ENCODE measurements around the gene C21orf91.

C21orf91 gene

DNA sequence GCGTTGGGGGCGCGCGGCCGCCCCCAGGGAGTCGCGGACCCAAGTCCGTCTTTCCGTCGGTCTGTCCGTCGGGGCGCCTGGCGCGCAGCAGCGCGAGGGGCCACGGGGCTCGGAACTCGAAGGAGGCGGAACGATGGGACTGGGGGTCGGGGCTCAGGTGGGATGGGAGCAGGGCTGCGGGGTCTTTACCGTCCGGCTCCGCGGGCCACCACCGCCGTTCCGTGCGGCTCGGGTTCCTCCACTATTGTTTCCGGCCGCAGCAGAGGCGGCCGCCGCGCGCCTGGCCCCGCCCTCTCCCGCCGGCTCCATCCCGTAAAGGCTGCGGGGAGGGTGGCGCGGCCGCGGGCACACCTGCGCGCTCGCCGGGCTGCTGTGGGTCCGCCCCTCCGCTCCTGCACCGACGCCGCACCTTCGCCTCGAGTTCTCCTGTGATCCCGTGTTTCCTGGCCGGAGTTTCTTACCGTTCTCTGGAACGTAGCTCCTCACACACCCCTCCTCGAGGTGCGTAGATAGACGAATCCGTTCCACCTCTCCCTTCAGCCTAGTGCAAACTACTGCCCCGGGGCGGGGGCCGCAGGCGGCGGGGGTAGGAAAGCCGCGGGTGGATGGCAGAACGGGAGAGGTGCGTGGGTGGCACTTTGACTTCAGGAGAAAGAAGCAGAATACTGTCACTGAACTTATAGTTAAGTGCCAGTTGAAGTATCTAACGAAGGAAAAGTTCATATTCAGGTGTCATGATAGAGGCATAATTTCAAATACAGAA is at the start of gene C21orf91:
Gene C21orf91 (minus strand): TSS at position 243 of the 763 bp plus-strand sequence. CDS start 1,038 bp downstream, outside the sequence.
- peak; percentile 29 for DNase-seq

DNA sequence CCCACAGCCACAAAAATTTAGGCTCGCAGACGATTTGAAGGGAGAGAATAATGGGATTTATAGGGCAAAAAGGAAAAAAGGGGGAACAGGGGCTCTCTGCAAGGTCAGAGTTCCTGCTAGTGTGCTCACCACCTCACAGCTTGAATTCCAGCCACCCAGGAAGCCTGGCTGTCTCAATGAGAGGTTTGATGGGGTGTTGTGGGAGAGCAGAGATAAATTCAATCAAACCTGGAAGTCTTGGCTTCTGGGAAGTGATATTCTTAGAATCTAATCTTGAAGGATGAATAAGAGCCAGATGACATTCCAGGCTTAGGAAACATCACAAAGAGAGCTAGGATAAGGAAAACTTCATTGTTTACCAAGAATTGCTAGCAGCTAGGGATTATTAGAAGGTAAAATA is 47.4 kb upstream of the C21orf91 start:
- DNase-seq, result no peak

DNA sequence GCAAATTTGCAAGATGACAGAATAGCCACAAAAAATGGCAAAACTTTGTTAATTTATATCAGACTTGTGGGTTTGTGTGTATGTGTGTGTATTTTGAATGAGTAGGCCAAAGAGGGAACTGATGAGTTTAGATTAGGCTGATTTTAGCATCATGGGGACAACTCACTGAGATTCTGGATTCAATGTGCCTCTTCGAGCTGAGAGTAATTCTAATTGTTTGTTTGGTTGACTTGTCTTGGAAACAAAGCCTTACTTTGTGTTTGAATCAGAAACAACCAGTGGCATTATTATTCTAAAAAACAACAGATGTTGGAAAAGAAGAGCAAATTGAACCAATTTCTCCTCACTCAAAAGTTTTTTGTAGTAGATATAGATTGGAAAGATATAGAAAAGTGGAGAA is 40.5 kb upstream of the C21orf91 start:
- no peak for DNase-seq

DNA sequence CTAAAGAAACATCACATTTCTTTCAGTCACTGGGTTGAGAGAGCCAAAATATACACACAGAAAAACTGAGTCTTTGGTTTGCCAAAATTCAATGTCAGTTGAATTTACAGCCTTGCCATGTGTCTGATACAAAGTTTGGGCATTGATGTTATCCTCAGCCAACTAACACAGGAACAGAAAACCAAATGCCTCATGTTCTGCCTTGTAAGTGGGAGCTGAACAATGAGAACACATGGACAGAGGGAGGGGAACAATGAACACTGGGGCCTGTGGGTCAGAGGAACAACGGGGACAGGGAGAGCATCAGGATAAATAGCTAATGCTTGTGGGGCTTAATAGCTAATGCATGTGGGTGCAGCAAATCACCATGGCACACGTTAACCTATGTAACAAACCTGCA is 39.6 kb upstream of the C21orf91 start:
- DNase-seq, result no peak

DNA sequence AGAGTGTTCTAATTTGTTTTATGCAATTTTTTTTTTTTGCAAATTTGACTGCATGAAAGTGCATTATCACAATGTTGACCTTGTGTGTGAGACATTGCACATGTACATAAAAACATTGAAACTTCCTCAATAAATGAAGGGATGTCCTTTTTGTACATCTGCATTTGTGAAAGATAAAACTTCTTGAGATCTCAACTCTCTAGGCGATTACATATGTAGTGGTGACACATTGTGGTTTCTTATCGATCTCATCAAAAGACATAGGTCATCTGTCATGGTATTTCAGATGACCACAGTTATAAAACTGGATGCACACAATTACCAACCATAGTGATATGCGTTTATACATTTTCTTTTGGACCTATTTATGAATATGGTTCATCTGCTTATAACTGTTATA is 35.6 kb upstream of the C21orf91 start:
- no peak for DNase-seq

DNA sequence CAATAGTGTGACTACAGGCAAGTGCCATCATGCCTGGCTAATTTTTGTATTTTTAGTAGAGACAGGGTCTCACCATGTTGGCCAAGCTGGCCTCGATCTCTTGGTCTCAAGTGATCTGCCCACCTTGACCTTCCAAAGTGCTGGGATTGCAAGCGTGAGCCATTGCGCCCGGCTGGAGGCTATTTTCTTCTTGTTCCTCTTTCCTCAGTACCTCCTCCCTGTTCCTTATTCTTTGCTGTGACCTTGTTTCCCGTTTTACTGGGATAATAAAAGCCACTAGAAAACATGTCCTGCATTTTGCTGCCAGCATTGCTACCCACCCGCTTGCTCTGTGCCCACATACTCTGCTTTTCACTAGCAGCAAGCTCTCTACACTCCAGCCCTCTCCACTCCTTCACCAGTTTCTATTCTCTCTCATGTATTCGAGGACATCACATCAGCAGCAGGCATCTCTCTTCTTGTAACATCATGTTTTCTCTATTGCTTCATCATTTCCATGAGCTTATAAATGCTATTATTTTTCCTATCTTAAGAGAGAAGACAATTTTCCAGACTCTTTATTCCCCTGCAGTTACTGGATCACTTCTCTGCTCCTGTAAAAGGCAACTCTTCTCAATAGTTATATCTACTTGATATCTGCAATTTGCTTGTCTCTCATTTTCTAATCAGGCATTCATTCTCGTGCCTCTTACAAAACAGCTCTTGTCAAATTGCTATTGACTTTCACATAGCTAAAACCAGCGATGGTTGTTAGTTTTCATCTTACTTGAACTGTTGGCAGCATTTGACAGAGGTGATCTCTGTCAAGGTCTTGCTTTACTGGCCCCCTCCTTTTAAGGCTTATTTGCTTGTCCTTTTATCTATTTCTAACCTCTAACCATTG is 34.5 kb upstream of the C21orf91 start:
- DNase-seq, result no peak

DNA sequence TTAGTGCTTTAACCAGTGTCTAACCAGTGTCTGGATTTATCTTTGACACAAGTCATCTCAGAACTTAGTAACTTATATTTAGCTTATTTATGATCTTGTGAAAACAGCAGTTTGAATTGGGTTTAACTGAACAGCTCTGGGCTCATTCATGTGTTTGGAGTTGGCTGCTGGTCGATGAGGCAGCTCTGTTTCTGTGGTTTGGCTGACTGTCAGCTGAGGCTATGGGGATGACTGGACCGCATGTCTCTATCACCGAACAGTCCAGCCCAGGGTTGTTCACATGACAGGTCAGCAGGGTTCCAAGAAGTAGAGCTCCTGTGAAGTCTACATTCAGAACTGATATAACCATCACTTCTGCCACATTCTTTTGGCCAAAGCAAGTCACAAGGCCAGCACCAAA is 29.1 kb upstream of the C21orf91 start:
- no peak for DNase-seq

DNA sequence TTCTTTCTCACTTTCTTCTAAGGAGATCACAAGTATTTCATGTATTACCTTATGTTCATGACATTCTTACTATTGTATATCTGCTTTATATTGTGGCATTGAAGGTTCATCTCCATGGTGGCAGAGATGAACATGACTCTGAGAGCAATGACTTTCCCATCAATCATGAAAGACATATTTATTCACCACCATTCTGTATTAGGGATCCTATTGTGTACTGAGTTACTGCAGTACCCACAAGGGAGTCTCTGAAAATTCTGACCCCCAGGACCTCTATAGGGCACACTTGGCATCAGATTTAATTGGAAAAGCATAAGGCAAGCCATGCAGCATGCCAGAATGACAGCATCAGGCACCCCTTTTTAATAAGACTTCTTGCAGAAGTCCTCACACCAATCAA is 21.9 kb upstream of the C21orf91 start:
- DNase-seq, result no peak

DNA sequence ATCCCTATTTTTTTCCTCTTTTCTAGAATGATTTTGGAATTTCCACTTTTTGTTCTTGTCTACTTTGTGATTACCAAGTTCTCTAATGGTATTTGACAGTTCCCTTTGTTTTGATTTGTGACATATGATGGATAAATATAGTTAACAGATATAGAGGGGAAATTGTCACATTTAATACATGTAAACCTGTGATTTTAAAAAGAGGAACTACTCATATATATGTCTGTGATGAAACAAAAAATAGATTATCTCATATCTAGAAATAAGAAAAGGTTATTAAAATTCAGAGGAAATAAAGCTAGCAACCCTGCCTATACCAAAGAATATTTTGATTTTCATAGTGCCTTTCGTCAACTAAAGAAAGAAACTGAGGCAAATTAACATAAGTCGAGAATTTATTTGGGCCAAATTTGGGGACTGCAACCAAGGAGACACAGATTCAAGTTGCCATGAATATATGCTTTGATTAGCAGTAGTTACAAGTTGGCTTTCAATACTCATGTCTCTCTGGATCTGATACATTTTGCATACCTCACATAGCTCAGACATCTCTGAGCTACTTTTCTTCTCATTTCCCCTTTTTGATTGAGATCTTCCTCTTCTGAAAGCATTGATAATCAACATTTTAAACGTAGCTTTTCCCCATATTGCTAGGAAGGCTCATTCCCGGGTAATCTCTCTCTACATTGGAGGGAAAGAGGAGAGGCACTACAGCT is 15.6 kb upstream of the C21orf91 start:
- no peak for DNase-seq

DNA sequence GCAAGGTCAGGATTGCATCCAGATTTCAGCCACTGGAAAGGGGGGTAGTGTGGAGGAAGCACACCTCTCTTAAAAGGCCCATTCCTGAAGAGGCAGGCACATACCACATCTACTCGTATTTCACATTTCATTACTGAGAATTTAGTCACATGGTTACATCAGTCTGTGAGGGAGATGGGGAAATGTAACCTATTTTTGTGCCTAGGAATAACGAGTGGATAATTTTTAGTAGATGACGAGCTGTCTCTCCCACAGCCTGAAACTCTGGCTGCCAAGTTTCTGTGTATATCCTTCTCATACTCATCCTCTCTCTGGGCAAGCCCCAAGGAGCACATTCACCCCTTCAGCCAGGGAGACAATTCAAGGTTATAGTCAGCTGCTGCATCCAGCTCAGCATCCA is 10.3 kb upstream of the C21orf91 start:
- no peak for DNase-seq

DNA sequence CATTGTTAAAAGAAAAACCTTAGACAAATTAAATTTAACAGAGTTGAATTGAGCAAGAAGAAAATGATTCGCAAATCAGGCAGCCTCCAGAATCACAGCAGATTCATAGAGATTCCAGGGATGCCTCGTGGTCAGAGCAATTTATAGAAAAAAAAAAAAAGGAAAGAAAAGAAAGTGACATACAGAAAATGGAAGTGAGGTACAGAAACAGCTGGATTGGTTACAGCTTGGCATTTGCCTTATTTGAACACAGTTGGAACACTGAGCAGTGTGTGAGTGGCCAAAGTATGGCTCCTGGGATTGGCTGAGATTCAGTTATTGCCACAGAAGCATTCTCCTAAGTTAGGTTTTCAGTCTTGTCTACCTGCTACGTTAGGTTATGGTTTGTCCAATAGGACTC is 9.1 kb upstream of the C21orf91 start:
- DNase-seq, result no peak

DNA sequence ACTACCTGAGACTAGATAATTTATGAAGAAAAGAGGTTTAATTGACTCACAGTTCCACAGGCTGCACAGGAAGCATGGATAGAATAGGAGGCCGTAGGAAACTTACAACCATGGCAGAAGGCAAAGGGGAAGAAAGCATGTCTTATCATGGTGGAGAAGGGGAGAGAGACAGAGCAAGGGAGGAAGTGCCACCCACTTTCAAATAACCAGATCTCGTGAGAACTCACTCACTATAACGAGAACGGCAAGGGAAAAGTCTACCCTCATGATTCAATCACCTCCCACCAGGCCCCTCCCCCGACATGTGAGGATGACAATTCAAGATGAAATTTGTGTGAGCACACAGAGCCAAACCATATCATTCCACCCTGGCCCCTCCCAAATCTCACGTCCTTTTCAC is 4.7 kb upstream of the C21orf91 start:
- DNase-seq, result no peak

DNA sequence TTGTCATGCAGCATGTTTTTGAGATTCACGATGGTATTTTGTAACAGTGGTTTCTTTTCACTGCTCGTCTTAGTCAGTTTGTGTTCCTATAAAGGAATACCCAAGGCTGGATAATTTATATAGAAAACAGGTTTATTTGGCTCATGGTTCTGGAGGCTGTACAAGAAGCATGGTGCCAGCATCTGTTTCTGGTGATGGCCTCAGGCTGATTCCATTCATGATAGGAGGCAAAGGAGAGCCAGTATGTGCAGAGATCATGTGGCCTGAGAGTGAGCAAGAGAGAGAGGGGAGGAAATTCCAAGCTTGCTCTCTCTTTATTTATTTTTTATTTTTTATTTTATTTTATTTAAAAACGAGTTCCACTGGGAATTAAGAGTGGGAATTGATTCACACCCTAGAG is 2.0 kb upstream of the C21orf91 start:
- DNase-seq, result no peak

DNA sequence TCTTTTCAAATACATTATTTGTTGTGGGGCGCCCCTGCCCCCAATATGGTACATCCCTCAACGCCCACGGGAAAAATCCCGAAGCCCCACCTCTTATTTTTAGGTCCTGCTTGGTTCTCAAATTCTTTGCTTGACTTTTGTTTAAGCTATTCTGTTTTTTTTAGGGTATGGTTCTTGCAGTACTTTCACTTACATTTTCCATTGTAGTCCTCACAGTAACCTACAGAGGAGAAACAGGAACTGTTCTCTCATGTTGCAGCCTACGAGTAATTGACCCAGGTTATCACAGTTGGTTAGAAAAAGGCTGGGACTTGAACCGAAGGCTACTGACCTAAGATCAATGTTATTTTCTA is 697 bp upstream of the C21orf91 start:
- DNase-seq, result no peak

DNA sequence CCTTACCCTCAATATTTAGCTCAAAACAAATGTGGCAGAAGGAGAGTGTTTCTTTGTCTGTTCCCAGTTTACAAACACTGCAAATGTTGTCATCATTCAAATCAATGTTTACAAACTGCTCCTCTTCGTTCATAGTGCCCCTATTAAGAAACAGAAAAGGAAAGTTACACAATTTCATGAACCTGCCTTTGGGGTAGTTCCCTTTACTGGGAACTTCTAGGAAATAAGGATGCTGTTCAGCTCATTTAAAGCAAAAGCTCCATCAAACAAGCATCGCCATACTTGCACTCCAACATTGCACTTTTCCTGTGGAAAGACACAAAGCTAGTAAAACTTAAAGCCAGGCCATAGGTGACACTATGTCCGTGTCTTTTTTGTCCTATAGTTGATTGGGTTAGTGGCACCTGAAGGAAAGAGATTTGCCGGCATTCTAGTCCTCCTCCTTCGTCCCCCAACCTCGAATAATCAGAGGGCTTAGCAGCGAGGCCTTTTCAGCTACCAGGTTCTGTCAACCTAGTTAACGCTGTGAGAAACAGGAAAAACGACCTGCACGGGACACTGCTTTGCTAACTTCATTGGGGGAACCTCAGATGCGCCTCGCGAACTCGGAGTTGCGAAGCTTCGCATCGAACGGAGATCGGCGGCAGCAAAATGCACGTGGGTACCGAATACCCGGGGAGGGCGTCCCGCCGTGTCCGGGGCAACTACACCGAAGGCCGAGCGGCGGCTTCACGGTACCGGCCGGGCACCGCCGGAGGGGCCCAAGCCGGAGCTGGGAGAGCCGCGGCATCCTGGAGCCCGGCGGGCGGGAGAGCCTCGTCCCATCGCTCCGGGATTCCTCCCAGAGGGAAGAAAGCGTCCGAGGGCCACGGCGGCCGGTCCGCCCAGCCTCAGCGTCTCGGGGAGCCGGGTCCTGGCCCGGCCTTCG is 706 bp downstream of the C21orf91 start:
- no peak for DNase-seq

DNA sequence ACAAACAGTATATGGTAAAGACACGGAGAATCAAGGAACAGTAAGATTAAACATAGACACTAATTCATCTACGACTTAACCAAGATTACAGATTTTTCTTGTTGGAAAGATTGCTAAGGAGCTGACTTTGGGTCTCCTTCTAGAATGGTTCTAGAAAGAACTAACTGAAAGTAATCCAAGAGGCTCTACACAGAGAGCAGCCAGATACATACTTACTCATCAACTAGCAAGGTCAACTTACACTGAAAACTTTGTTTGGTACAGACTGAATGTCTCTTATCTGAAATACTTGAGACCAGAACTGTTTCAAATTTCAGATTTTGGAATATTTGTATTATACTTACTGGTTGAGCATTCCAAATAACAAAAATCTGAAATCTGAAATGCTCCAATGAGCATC is 5.8 kb downstream of the C21orf91 start:
- DNase-seq, result no peak

DNA sequence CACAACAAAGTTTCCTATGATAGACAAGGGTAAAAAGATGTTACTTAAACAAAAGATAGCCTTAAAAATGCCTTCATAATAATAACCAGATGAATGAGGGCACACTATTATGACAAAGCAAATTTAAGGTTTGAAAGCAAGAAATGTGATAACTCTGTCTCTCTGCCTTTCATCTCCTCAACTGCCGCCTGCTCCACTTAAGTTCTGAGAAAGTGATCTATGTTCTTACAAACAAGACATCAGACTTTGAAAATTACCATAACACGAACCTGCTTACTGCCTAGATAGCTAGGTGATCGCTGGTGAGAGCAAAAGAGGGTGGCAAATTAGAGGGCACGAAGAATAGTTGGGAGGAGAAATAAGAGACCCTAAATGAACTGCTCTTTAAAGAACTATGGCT is 13.2 kb downstream of the C21orf91 start:
- no peak for DNase-seq

DNA sequence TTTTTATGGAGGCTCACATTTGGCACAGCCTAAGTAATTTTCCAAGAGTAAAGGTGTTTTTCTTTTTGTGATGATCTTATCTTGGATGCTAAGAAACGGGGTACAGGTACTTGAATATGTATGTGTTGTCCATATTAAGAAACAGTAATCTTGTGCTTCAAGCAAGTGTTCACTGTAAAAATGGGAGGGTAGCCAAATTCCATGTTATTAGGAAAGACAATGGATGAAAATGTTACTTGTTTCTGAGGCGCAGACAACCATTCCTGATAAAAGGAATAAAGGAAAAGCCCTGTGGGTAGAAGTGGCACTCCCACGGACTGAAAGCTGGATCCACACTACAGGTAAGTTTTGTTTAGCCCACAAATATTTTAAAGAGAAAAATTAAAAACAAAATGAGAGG is 15.6 kb downstream of the C21orf91 start:
- no peak for DNase-seq

DNA sequence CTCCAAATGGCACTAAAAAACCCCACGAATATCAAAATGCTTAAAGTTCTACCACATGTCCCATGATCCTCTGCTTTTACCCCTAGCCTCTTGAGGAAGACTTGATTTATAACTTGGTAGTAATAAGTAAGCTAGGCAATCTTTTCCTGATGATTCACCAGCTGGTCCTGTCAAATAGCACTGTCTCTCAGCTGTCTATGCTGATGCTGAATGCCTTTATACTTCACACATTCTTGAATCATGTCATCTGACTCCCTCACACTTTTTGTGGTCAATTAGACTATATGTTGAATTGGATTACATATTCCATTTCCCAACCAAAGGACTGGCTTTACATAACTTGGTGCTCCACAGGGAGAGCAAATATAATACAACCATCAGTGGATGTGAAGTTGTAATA is 16.6 kb downstream of the C21orf91 start:
- DNase-seq, result no peak

DNA sequence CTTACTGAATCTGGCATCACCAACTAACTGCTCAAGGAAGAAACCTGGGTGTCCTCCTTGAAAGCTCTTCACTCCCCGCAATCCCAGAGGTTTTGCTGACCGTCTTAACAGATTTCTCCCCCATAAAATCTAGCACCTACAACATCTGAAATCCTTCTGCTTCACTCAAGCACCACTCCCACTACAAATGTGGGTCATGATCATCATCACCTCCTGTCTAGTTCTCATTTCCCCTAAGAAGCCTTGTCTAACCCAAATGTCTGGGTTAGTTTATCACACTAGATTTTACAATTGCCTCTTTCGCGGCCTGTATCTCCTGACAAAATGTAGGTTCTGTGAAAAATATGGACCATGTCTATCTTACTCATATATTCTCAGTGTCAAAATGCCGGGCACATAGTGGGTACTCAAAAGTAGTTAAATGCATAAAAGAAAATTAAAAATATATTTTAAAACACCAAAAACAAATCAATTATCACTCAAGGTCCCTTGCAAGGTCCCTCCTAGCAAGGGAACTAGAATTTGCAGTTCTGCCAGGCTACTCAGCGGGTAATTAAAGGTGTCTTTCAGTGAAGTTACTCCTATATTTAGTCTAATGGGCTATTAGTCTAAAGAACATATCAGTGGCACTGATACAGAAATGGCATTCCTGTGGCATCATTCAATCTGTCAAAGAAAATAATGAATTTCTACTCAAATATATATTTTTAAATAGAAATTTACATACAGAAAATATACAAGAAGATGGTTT is 19.6 kb downstream of the C21orf91 start:
- no peak for DNase-seq

DNA sequence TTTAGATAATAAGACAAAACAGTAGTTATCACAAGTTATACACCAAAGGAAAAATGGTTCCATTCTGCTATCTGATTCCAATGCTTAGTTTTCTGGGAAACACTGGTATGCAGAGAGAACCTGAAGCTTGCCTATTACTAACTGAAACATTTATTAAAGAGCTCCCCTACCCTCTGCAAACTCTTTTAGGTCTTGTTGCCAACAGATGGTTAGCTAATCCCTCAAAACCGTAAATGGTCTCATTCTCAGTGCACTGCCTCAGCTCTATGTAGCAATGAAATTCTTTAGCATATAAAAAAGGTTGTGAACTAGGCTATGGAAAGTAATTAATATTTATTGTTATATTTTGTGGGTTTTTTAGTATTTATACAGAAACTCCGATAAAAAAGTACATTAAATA is 20.4 kb downstream of the C21orf91 start:
- no peak for DNase-seq

DNA sequence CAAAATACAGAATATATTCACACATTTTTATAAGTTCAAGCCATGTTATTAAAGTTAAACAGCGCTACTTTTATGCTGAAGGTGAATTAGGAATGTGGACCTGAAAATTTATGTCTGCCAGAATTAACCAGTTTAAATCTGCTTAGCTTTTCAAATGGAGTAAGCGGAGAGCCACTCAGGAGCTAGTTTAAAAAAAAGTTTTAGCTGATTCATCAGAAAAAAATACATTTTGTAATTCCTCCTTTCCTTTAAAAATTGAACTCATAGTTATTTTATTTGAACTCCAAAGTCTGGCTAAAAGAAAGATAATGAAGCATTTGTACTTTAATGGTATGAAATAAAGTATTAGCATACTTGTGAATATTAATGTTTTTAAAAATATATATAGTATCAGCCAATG is 21.2 kb downstream of the C21orf91 start:
- no peak for DNase-seq

All from NCI-H2081 treated with DMSO at 0.1 percent for 48 hours (cell line).